Ishikawa (cell line): ENCODE results near the gene MYO5B.

Experiments used
- EP300 ChIP-seq: IDR thresholded peaks from 2 replicates; pipeline ENCODE4 v1.6.1; 2012; ENCODE audit warnings: borderline replicate concordance
- MAX ChIP-seq: IDR thresholded peaks from 2 replicates; pipeline ENCODE4 v1.6.1; 2012
- TAF1 ChIP-seq: IDR thresholded peaks from 2 replicates; pipeline ENCODE4 v1.6.1; 2012; ENCODE audit warnings: low read depth, mild to moderate bottlenecking
- TCF12 ChIP-seq: IDR thresholded peaks from 2 replicates; pipeline ENCODE4 v1.6.1; 2012; ENCODE audit warnings: low read depth
- TEAD4 ChIP-seq: IDR thresholded peaks from 2 replicates; pipeline ENCODE4 v1.6.1; 2012
- TF ChIP-seq, protein P1 (sequence below): IDR thresholded peaks from 2 replicates; pipeline ENCODE4 v1.6.1; 2012

DNA sequence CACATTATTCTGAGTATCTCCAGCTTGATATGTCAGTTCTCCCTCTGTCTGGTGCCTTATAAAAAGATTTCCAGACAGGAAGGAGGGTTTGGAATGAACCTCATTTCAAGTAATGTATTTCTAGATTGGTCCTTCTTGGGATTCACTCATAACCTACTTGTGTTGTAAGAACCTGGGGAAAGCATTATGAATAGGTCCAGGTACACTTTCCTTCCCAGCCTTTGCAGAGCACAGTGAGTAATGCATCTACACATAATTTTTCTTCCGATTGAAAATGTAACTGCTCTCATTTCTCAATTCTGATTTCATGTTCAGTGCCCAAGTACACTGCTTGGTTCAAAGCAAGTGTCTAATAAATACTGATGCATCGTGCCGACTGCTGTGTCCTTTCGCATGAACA, 356.6 kb downstream of the MYO5B start:
- TF ChIP-seq EP300 (no peak), TEAD4 (no peak), MAX (no peak), TCF12 (no peak), TAF1 (no peak)
- TF ChIP-seq, protein P1, sequence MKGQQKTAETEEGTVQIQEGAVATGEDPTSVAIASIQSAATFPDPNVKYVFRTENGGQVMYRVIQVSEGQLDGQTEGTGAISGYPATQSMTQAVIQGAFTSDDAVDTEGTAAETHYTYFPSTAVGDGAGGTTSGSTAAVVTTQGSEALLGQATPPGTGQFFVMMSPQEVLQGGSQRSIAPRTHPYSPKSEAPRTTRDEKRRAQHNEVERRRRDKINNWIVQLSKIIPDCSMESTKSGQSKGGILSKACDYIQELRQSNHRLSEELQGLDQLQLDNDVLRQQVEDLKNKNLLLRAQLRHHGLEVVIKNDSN: no peak
